ENCODE results near the gene PSMD7. TPM values are rescaled to one million over a fixed set of nuclear protein-coding genes. Genes with fewer than 3 reads are reported as not detected.

Gene PSMD7
- total and polyA plus RNA-seq, 2 donors (not counting 3 experiments of a cell fraction or from before 2014, with no cell fraction given), result 89.8 to 119 TPM

DNA sequence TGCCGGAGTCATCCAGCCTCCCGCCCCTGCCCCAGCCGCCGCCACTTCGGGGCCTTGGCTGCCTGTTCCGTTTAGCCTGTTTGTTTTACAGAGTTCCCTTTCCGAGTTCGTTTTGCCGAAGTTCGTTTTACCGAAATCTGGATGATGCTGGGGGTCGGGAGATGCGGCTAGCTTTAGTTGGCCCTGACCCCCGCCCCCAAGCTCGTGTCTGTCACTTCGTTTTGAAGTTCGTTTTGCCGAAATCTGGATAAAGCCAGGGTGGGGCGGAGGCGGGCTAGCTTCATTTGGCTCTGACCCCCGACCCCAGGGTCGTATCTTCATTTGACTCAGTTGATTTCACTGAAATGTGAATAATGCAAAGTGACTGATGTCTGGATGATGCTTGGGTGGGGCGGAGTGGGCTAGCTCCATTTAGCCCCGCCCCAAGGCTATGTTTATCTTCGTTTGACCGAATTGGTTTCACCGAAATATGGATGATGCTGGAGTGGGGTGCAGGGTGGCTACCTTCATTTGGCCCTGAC, 591 bp downstream of the PSMD7 start:
- Histone ChIP-seq H3K27ac (ENCODE audit: insufficient read depth, low read depth, low read length) (peak overlapping the region; percentile 81), H3K4me1 (ENCODE audit: control insufficient read depth, extremely low read depth, insufficient read depth, low read length) (peaks cover 16% of the 10 kb centered on the region), H3K9me3 (replicated peaks; ENCODE audit: control insufficient read depth, insufficient read depth, low read length) (no peaks in the 10 kb centered on the region), H2AFZ (ENCODE audit: low read depth, low read length) (peak overlapping the region; percentile 15), H3K4me3 (replicated peaks in 1 of 3; ENCODE audit: insufficient read depth in 1 of 3, low read depth in 1 of 3, low read length in 3 of 3) (peak overlapping the region; percentile 84 to 97 (median 95)), H3K79me2 (ENCODE audit: control insufficient read depth, insufficient read depth, low read length) (peaks cover 48% of the 10 kb centered on the region), H4K20me1 (replicated peaks; ENCODE audit: control insufficient read depth, extremely low read depth, insufficient read depth, low read length) (no peaks in the 10 kb centered on the region), H3K9me1 (replicated peaks; ENCODE audit: control insufficient read depth, extremely low read depth, insufficient read depth, low read length) (no peaks in the 10 kb centered on the region), H3K27me3 (ENCODE audit: control insufficient read depth in 2 of 2, insufficient read depth in 2 of 2, low read length in 2 of 2) (no peaks in the 10 kb centered on the region), H3K36me3 (ENCODE audit: control insufficient read depth in 2 of 2, extremely low read depth in 1 of 2, insufficient read depth in 2 of 2, low read length in 2 of 2) (peaks cover 7 to 14% of the 10 kb centered on the region in 2 experiments), H3K9ac (replicated peaks; ENCODE audit: extremely low read depth, insufficient read depth, low read length) (peak overlapping the region; percentile 99), H3K4me2 (ENCODE audit: insufficient read depth, low read length) (peak overlapping the region; percentile 87)
- POLR2A ChIA-PET, result no interaction called here
- dilution Hi-C loops (cut with MboI; ENCODE audit: extremely low pct_ligation_motif_present, low sequenced_read_pairs), result no loop called here
- intact Hi-C loops (cut with micrococcal nuclease), result loop anchor here (5.0 kb wide), 1 partner anchor 310 kb away; the partner anchor contains the start of gene GLG1
- FAIRE-seq (no peak), DNase-seq (ENCODE audit: low read depth, low spot score) (peak; percentile 36)
- BruUV-seq (replicated peaks), result TSS peak; percentile 36
- TF ChIP-seq POLR2AphosphoS5 (IDR thresholded peaks at IDR 0.05; ENCODE audit: insufficient read depth, low read depth, low read length) (no peak), EZH2 (IDR thresholded peaks at IDR 0.05; ENCODE audit: borderline replicate concordance, low read depth, low read length, severe bottlenecking) (no peak), MYC (IDR thresholded peaks at IDR 0.05; ENCODE audit: low read depth, low read length) (no peak), POLR2A (IDR thresholded peaks at IDR 0.05; ENCODE audit: low read depth, low read length) (peak; percentile 1), GATA2 (IDR thresholded peaks at IDR 0.05; ENCODE audit: insufficient read depth, insufficient read length, low read depth, low read length) (no peak)
- TF ChIP-seq, protein P1, sequence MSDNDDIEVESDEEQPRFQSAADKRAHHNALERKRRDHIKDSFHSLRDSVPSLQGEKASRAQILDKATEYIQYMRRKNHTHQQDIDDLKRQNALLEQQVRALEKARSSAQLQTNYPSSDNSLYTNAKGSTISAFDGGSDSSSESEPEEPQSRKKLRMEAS (IDR thresholded peaks at IDR 0.05; ENCODE audit: insufficient read depth, insufficient read length), result no peak
- CTCF ChIA-PET, result interaction anchor here (2.2 kb wide), 1 partner anchor 12 kb away, joined by 8 read pairs; no protein-coding TSS in a partner anchor

DNA sequence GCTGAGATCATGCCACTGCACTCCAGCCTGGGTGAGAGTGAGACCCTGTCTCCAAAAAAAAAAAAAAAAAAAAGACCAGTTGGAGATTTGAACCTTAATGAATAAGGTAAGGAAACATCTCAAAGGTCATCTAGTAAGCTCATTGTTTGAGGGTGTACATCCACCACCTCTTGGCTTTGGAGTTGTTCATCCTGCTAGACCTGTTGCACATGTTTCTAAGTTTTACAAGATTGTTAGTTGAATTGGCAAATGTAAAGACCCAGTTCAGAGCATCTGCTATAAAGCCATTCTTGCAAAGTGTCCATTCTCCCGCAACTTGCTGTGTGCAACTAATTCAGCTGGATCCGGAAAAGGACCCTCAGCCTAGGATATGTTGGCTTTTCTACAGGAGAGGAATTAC, 1.5 kb downstream of the PSMD7 start:
- dilution Hi-C loops (cut with MboI; ENCODE audit: extremely low pct_ligation_motif_present, low sequenced_read_pairs) (no loop called here), intact Hi-C loops (cut with micrococcal nuclease) (loop anchor here (5.0 kb wide), 1 partner anchor 309 kb away; the partner anchor contains the start of gene GLG1)
- peak overlapping the region; percentile 87 for H3K4me2 ChIP-seq (ENCODE audit: insufficient read depth, low read length)
- FAIRE-seq (no peak), DNase-seq (ENCODE audit: low read depth, low spot score) (no peak)
- H3K27ac ChIP-seq (ENCODE audit: insufficient read depth, low read depth, low read length), result no peak overlapping the region
- H3K4me3 ChIP-seq (replicated peaks in 1 of 3; ENCODE audit: insufficient read depth in 1 of 3, low read depth in 1 of 3, low read length in 3 of 3), result peak overlapping the region in 2 of 3 experiments; percentile 84 to 95
- no peak overlapping the region for H2AFZ ChIP-seq (ENCODE audit: low read depth, low read length)
- no peaks in the 10 kb centered on the region for H3K27me3 ChIP-seq (ENCODE audit: control insufficient read depth in 2 of 2, insufficient read depth in 2 of 2, low read length in 2 of 2)
- H3K9me3 ChIP-seq (replicated peaks; ENCODE audit: control insufficient read depth, insufficient read depth, low read length), result no peaks in the 10 kb centered on the region
- peaks cover 9 to 23% of the 10 kb centered on the region in 2 experiments for H3K36me3 ChIP-seq (ENCODE audit: control insufficient read depth in 2 of 2, extremely low read depth in 1 of 2, insufficient read depth in 2 of 2, low read length in 2 of 2)
- ChIA-PET POLR2A (no interaction called here), CTCF (interaction anchor here (2.2 kb wide), 1 partner anchor 12 kb away, joined by 8 read pairs; no protein-coding TSS in a partner anchor)
- H3K79me2 ChIP-seq (ENCODE audit: control insufficient read depth, insufficient read depth, low read length), result peaks cover 48% of the 10 kb centered on the region
- peaks cover 16% of the 10 kb centered on the region for H3K4me1 ChIP-seq (ENCODE audit: control insufficient read depth, extremely low read depth, insufficient read depth, low read length)
- H4K20me1 ChIP-seq (replicated peaks; ENCODE audit: control insufficient read depth, extremely low read depth, insufficient read depth, low read length), result no peaks in the 10 kb centered on the region
- no peak for TF ChIP-seq POLR2AphosphoS5 (IDR thresholded peaks at IDR 0.05; ENCODE audit: insufficient read depth, low read depth, low read length)
- TF ChIP-seq POLR2A (IDR thresholded peaks at IDR 0.05; ENCODE audit: low read depth, low read length), result no peak
- TF ChIP-seq, protein P2, sequence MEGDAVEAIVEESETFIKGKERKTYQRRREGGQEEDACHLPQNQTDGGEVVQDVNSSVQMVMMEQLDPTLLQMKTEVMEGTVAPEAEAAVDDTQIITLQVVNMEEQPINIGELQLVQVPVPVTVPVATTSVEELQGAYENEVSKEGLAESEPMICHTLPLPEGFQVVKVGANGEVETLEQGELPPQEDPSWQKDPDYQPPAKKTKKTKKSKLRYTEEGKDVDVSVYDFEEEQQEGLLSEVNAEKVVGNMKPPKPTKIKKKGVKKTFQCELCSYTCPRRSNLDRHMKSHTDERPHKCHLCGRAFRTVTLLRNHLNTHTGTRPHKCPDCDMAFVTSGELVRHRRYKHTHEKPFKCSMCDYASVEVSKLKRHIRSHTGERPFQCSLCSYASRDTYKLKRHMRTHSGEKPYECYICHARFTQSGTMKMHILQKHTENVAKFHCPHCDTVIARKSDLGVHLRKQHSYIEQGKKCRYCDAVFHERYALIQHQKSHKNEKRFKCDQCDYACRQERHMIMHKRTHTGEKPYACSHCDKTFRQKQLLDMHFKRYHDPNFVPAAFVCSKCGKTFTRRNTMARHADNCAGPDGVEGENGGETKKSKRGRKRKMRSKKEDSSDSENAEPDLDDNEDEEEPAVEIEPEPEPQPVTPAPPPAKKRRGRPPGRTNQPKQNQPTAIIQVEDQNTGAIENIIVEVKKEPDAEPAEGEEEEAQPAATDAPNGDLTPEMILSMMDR (IDR thresholded peaks at IDR 0.05; ENCODE audit: extremely low read depth in 1 of 2, insufficient read depth in 1 of 2, low read depth in 1 of 2, low read length in 2 of 2), result no peak
- no peak for TF ChIP-seq EZH2 (IDR thresholded peaks at IDR 0.05; ENCODE audit: borderline replicate concordance, low read depth, low read length, severe bottlenecking)
- TF ChIP-seq JUN (IDR thresholded peaks at IDR 0.05; ENCODE audit: borderline replicate concordance, insufficient read depth, insufficient read length, low read depth), result no peak
- no peak for TF ChIP-seq FOS (IDR thresholded peaks at IDR 0.05; ENCODE audit: borderline replicate concordance, insufficient read depth, low read length)
- TF ChIP-seq MYC (IDR thresholded peaks at IDR 0.05; ENCODE audit: low read depth, low read length), result no peak
- TF ChIP-seq, protein P1 (IDR thresholded peaks at IDR 0.05; ENCODE audit: insufficient read depth, insufficient read length), result no peak
- no peak for TF ChIP-seq GATA2 (IDR thresholded peaks at IDR 0.05; ENCODE audit: insufficient read depth, insufficient read length, low read depth, low read length)
- H3K9ac ChIP-seq (replicated peaks; ENCODE audit: extremely low read depth, insufficient read depth, low read length), result peak overlapping the region; percentile 13
- no peaks in the 10 kb centered on the region for H3K9me1 ChIP-seq (replicated peaks; ENCODE audit: control insufficient read depth, extremely low read depth, insufficient read depth, low read length)
- BruUV-seq (replicated peaks), result no TSS peak

All from endothelial cell of umbilical vein (primary cell).